ENCODE measurements around the gene ZER1. TPM values are rescaled to one million over a fixed set of nuclear protein-coding genes. Genes with fewer than 3 reads are reported as not detected.

Gene ZER1
- total RNA-seq, 2 experiments from 2014 or later = 11.0 to 15.1 TPM

- Histone ChIP-seq H3K4me2 (ENCODE audit: low read length) (peak overlapping the region; percentile 96), H3K27ac (ENCODE audit: low read depth, low read length, poor library complexity, severe bottlenecking) (no peak overlapping the region), H3K9me3 (ENCODE audit: low read length) (no peaks in the 10 kb centered on the region), H3K9me2 (ENCODE audit: insufficient read depth, low read length) (no peaks in the 10 kb centered on the region), H3K4me3 (ENCODE audit: low read depth, low read length, poor library complexity, severe bottlenecking) (peak overlapping the region; percentile 71), H3K79me2 (ENCODE audit: insufficient read depth, low read depth, low read length) (0 out of 2 replicates have a peak, but pooled peaks cover 5% of the 10 kb centered on the region), H3K4me1 (ENCODE audit: insufficient read depth, low read length, poor library complexity, severe bottlenecking) (peaks cover 23% of the 10 kb centered on the region), H3K36me3 (ENCODE audit: insufficient read depth, low read length) (peaks cover 50% of the 10 kb centered on the region), H4K20me1 (ENCODE audit: insufficient read depth, low read length) (0 out of 2 replicates have a peak, but pooled peaks cover 4% of the 10 kb centered on the region), H2AFZ (ENCODE audit: low read length) (no peak overlapping the region)
- DNase-seq (ENCODE audit: low spot score) = no peak
- intact Hi-C loops (cut with micrococcal nuclease; ENCODE audit: unreplicated experiment) = loop anchor here (2.0 to 5.0 kb wide), 2 partner anchors 173 to 267 kb away; partner anchors contain the start of gene SPTAN1
- POLR2A ChIA-PET = interaction anchor here (1.0 to 2.6 kb wide), 2 partner anchors 10 to 96 kb away, joined by 3 to 24 read pairs; partner anchors contain the start of genes SPOUT1 and ZDHHC12
- CTCF ChIA-PET (ENCODE audit: unreplicated experiment) = interaction anchor here (0.6 kb wide), 1 partner anchor 156 kb away, joined by 4 read pairs; no protein-coding TSS in a partner anchor
- BruUV-seq (replicated peaks) = TSS peak; percentile 36
- TF ChIP-seq EZH2phosphoT487 (IDR thresholded peaks at IDR 0.05; ENCODE audit: borderline replicate concordance, low read depth, low read length) = no peak
Measured at GRCh38 chr9:128819716-128820664, 48.3 kb upstream of the ZER1 start.

GRCh38 chr9:128818839-128819715 is 47.4 kb upstream of the ZER1 start:
- POLR2A ChIA-PET = interaction anchor here (0.6 to 2.6 kb wide), 7 partner anchors 9 to 211 kb away, joined by 3 to 24 read pairs (median 3); partner anchors contain the start of genes SPOUT1 and ZDHHC12
- H3K27ac ChIP-seq (ENCODE audit: low read depth, low read length, poor library complexity, severe bottlenecking) = no peak overlapping the region
- H3K36me3 ChIP-seq (ENCODE audit: insufficient read depth, low read length) = peaks cover 40% of the 10 kb centered on the region
- peak overlapping the region; percentile 45; the same call in 1 of the 2 replicates for H2AFZ ChIP-seq (ENCODE audit: low read length)
- peak; percentile 62 for DNase-seq (ENCODE audit: low spot score)
- peaks cover 23% of the 10 kb centered on the region for H3K4me1 ChIP-seq (ENCODE audit: insufficient read depth, low read length, poor library complexity, severe bottlenecking)
- 0 out of 2 replicates have a peak, but pooled peaks cover 5% of the 10 kb centered on the region for H3K79me2 ChIP-seq (ENCODE audit: insufficient read depth, low read depth, low read length)
- CTCF ChIA-PET (ENCODE audit: unreplicated experiment) = interaction anchor here (0.6 to 1.2 kb wide), 9 partner anchors 9 to 262 kb away, joined by 3 to 9 read pairs (median 3); partner anchors contain the start of genes DOLPP1, SPOUT1 and TBC1D13
- no TSS peak for BruUV-seq (replicated peaks)
- H3K4me3 ChIP-seq (ENCODE audit: low read depth, low read length, poor library complexity, severe bottlenecking) = peak overlapping the region; percentile 71
- peak overlapping the region; percentile 96 for H3K4me2 ChIP-seq (ENCODE audit: low read length)
- 0 out of 2 replicates have a peak, but pooled peaks cover 4% of the 10 kb centered on the region for H4K20me1 ChIP-seq (ENCODE audit: insufficient read depth, low read length)
- no peaks in the 10 kb centered on the region for H3K9me3 ChIP-seq (ENCODE audit: low read length)
- H3K9me2 ChIP-seq (ENCODE audit: insufficient read depth, low read length) = no peaks in the 10 kb centered on the region
- intact Hi-C loops (cut with micrococcal nuclease; ENCODE audit: unreplicated experiment) = loop anchor here (1.0 to 5.0 kb wide), 3 partner anchors 95 to 266 kb away; partner anchors contain the start of genes SPTAN1 and ZDHHC12
- TF ChIP-seq CTCF (conservative IDR thresholded peaks at IDR 0.05; ENCODE audit: low read length) (no peak), EZH2phosphoT487 (IDR thresholded peaks at IDR 0.05; ENCODE audit: borderline replicate concordance, low read depth, low read length) (no peak)

Data from OCI-LY7 (cell line).